GM12878 (cell line): ENCODE results near the gene TMEM151A. TPM values are rescaled to one million over a fixed set of nuclear protein-coding genes. Genes with fewer than 3 reads are reported as not detected.

Source experiments
- ATAC-seq: fragments of 200-7000 bp; cut with Tn5 transposase; 3 replicates; pipeline ENCODE4 v1.9.1; 2020; ENCODE audit warnings: mild to moderate bottlenecking, moderate library complexity
- BruUV-seq: library from RNA; stranded (reverse); fragments of 400-500 nt; replicated peaks from 2 replicates; lab custom pipeline; 2021; lab: Mats Ljungman, UMichigan
- CTCF ChIA-PET: fragments of 300-600 bp; sonication (Branson Sonifier 250); formaldehyde crosslinking; extraction: SDS; loops from one replicate; lab custom pipeline; 2021; ENCODE audit warnings: inconsistent platforms; lab: Yijun Ruan, JAX
- POLR2A ChIA-PET: fragments of 350-600 bp; formaldehyde crosslinking; extraction: SDS; loops from one replicate; lab custom pipeline; 2021; ENCODE audit warnings: inconsistent platforms; lab: Charles Lee
- RAD21 ChIA-PET: fragments of 300-600 bp; sonication (Branson Sonifier 250); formaldehyde crosslinking; loops from one replicate; lab custom pipeline; 2023; ENCODE audit warnings: antibody characterized with exemption; ENCODE audit not compliant: unreplicated experiment; lab: Charles Lee
- SMC1A ChIA-PET: fragments of 300-600 bp; sonication (Branson Sonifier 250); formaldehyde crosslinking; loops from one replicate; lab custom pipeline; 2023; ENCODE audit not compliant: unreplicated experiment, uncharacterized antibody; lab: Charles Lee
- DNase-seq: peaks from one replicate; pipeline ENCODE4 v3.0.0-alpha.2; 2011; ENCODE audit warnings: low read depth, low spot score
- FAIRE-seq: peaks from 3 replicates; lab custom pipeline; 2011; peaks lifted over from hg19 to GRCh38; lab: Jason Lieb, UNC
- H2AFZ ChIP-seq: 2 replicates; pipeline ENCODE4 v1.6.0; 2011; ENCODE audit warnings: low read depth, low read length, control low read depth; ENCODE audit not compliant: control insufficient read depth
- H3K27ac ChIP-seq: 2 replicates; pipeline ENCODE4 v1.5.1; 2011; ENCODE audit warnings: control low read depth; ENCODE audit not compliant: control insufficient read depth, insufficient read depth
- H3K27me3 ChIP-seq, 2 experiments: replicated peaks in 1 of 2; 2 replicates each; pipeline versions ENCODE4 v1.6.0 to v1.6.1; 2011; ENCODE audit warnings: low read length in 1 of 2; ENCODE audit not compliant: control insufficient read depth in 2 of 2, insufficient read depth in 2 of 2
- H3K36me3 ChIP-seq, 2 experiments: 2 replicates each; pipeline ENCODE4 v1.5.1; 2011; ENCODE audit warnings: low read length in 1 of 2; ENCODE audit not compliant: control insufficient read depth in 2 of 2, insufficient read depth in 2 of 2
- H3K4me1 ChIP-seq: 2 replicates; pipeline ENCODE4 v1.6.1; 2011; ENCODE audit warnings: mild to moderate bottlenecking, low read length, moderate library complexity, mixed read lengths; ENCODE audit not compliant: control insufficient read depth, insufficient read depth
- H3K4me2 ChIP-seq: 2 replicates; pipeline ENCODE4 v1.6.0; 2011; ENCODE audit warnings: control low read depth; ENCODE audit not compliant: control insufficient read depth, insufficient read depth
- H3K4me3 ChIP-seq: fragments of 200-600 bp; sonication (generic); 2 replicates; pipeline ENCODE4 v1.5.1; 2016
- H3K79me2 ChIP-seq: 2 replicates; pipeline ENCODE4 v1.6.0; 2011; ENCODE audit warnings: low read length; ENCODE audit not compliant: control insufficient read depth, insufficient read depth
- H3K9ac ChIP-seq: 2 replicates; pipeline ENCODE4 v1.8.0; 2011; ENCODE audit warnings: low read length, control low read depth, mixed read lengths; ENCODE audit not compliant: control insufficient read depth, insufficient read depth
- H3K9me3 ChIP-seq: replicated peaks from 3 replicates; pipeline ENCODE4 v1.5.1; 2011; ENCODE audit warnings: mild to moderate bottlenecking, low read length; ENCODE audit not compliant: control insufficient read depth, insufficient read depth
- H4K20me1 ChIP-seq: 2 replicates; pipeline ENCODE4 v1.6.0; 2011; ENCODE audit not compliant: control insufficient read depth, insufficient read depth
- ASH2L ChIP-seq: fragments of 300-600, 200-600 bp; sonication (generic); IDR thresholded peaks from 2 replicates; pipeline ENCODE4 v1.6.1; 2017; ENCODE audit warnings: low read depth, mild to moderate bottlenecking, borderline replicate concordance
- ATF7 ChIP-seq: fragments of 450-650 bp; IDR thresholded peaks from 2 replicates; pipeline ENCODE4 v1.6.1; 2016; ENCODE audit warnings: low read depth, mild to moderate bottlenecking
- BCL11A ChIP-seq: IDR thresholded peaks from 2 replicates; pipeline ENCODE4 v1.6.1; 2011; ENCODE audit warnings: low read depth, low read length
- CBFB ChIP-seq: IDR thresholded peaks from 2 replicates; pipeline ENCODE4 v1.6.1; 2016; ENCODE audit warnings: antibody characterized with exemption, low read depth
- EP300 ChIP-seq, 2 experiments: fragments of 150-350 bp in 1 of 2; IDR thresholded peaks; 2 replicates each; pipeline ENCODE4 v1.6.1; 2011 to 2012; ENCODE audit warnings: low read depth in 2 of 2, low read length in 2 of 2, borderline replicate concordance in 1 of 2, improper control_type of control experiment in 1 of 2, inconsistent platforms in 1 of 2; ENCODE audit not compliant: control insufficient read depth in 1 of 2
- ESRRA ChIP-seq: IDR thresholded peaks from 2 replicates; pipeline ENCODE4 v1.6.1; 2012; ENCODE audit warnings: mild to moderate bottlenecking, low read length, improper control_type of control experiment
- ETV6 ChIP-seq, 2 experiments: fragments of 450-650 bp in 1 of 2; IDR thresholded peaks in 1 of 2; conservative IDR thresholded peaks in 1 of 2; 2 replicates each; pipeline ENCODE4 v1.6.1; 2014; ENCODE audit warnings: antibody characterized with exemption in 1 of 2, borderline replicate concordance in 1 of 2, low read depth in 1 of 2, mild to moderate bottlenecking in 1 of 2, moderate library complexity in 1 of 2
- FOXM1 ChIP-seq: IDR thresholded peaks from 2 replicates; pipeline ENCODE4 v1.6.1; 2012; ENCODE audit warnings: low read depth, mild to moderate bottlenecking, inconsistent platforms, low read length, moderate library complexity
- HDAC2 ChIP-seq: fragments of 200-600 bp; sonication (generic); IDR thresholded peaks from 2 replicates; pipeline ENCODE4 v1.6.1; 2017
- IKZF1 ChIP-seq: fragments of 450-650 bp; conservative IDR thresholded peaks from 2 replicates; pipeline ENCODE4 v1.6.1; 2017; ENCODE audit warnings: antibody characterized with exemption, mild to moderate bottlenecking
- RAD51 ChIP-seq: fragments of 450-650 bp; IDR thresholded peaks from 2 replicates; pipeline ENCODE4 v1.6.1; 2016; ENCODE audit warnings: moderate library complexity, mild to moderate bottlenecking, inconsistent platforms
- RCOR1 ChIP-seq: conservative IDR thresholded peaks from 2 replicates; pipeline ENCODE4 v1.6.1; 2012; ENCODE audit warnings: low read depth, low read length, improper control_type of control experiment
- ZSCAN29 ChIP-seq: fragments of 450-650 bp; IDR thresholded peaks from 2 replicates; pipeline ENCODE4 v1.6.1; 2017; ENCODE audit warnings: mild to moderate bottlenecking, moderate library complexity
- whole genome bisulfite sequencing: methylation state at CpG from one replicate; pipeline ENCODE4 v1.1.6; 2016; ENCODE audit warnings: low lambda C conversion rate; ENCODE audit not compliant: insufficient replicate concordance, insufficient coverage; ENCODE audit errors: missing lambda C conversion rate; 5-methylcytosine and 5-hydroxymethylcytosine counted together
- in situ Hi-C: fragments of 300-500 bp; cut with MboI; formaldehyde crosslinking; loops from 9 replicates; pipeline ENCODE4 v1.14.3; 2018; ENCODE audit warnings: mixed read lengths
- intact Hi-C: fragments of 100-400 bp; cut with micrococcal nuclease; formaldehyde crosslinking; loops from one replicate; pipeline ENCODE4 v1.14.2; 2022; ENCODE audit not compliant: unreplicated experiment
- polyA plus RNA-seq, 11 experiments: library from polyadenylated mRNA; depleted of rRNA in 4 of 11; unstranded in 6 of 11; stranded (reverse) in 5 of 11; fragments of >200 nt; fragmentation: Nextera tagmentation in 4 of 11; fragmentation: Illumina TruSeq in 1 of 11; extraction: Ambion mirVana in 4 of 11; extraction: Trizol in 1 of 11; gene quantifications; 1 replicate in 1 of 11; 2 replicates in 10 of 11; pipeline versions ENCODE4 v1.2.1 to v1.2.3, GENCODE V29; 2011 to 2016; ENCODE audit warnings: inconsistent platforms in 2 of 11, missing spikeins in 2 of 11, low read depth in 1 of 11
- total RNA-seq, 4 experiments: library from RNA; depleted of rRNA in 3 of 4; stranded (reverse); fragments of >200 nt in 3 of 4; fragmentation: Illumina TruSeq in 1 of 4; extraction: Trizol in 1 of 4; gene quantifications; 2 replicates each; pipeline versions ENCODE4 v1.2.1 to v1.2.3, GENCODE V29; 2013 to 2021

The TMEM151A gene
- total and polyA plus RNA-seq, 10 of the 15 experiments (the other 5 are each of a cell fraction or from before 2014, with no cell fraction given): not detected

GRCh38 chr11:66332371-66333219, 40.9 kb downstream of the TMEM151A start:
- Histone ChIP-seq H3K4me2 (no peak overlapping the region), H3K9me3 (no peaks in the 10 kb centered on the region), H3K4me3 (no peak overlapping the region), H3K79me2 (no peaks in the 10 kb centered on the region), H3K27me3 (no peaks in the 10 kb centered on the region)
- WGBS: 31% methylated on average over 18 of the region's 18 CpGs
- ChIA-PET RAD21 (interaction anchor here (3.0 kb wide), 1 partner anchor 20 kb away, joined by 19 read pairs; no protein-coding TSS in a partner anchor), CTCF (interaction anchor here (0.8 to 5.7 kb wide), 3 partner anchors 22 to 53 kb away, joined by 3 to 96 read pairs (median 6); no protein-coding TSS in a partner anchor)
- DNase-seq: no peak
- in situ Hi-C loops: no loop called here
- no TSS peak for BruUV-seq
- TF ChIP-seq CBFB: no peak
- no peak for TF ChIP-seq ETV6 (conservative IDR thresholded peaks at IDR 0.05 in 1 of 2, IDR thresholded peaks at IDR 0.05 in 1 of 2; ENCODE audit: borderline replicate concordance in 1 of 2, low read depth in 1 of 2)
- no peak for TF ChIP-seq ATF7
- no peak for TF ChIP-seq BCL11A
- no peak for TF ChIP-seq ASH2L
- no peak for TF ChIP-seq RAD51
- no peak for TF ChIP-seq IKZF1
- no peak for TF ChIP-seq RCOR1
- TF ChIP-seq FOXM1: no peak
- TF ChIP-seq EP300 (IDR thresholded peaks at IDR 0.05; ENCODE audit: borderline replicate concordance in 1 of 2, control insufficient read depth in 1 of 2, low read depth in 2 of 2, low read length in 2 of 2): no peak
- no peak for TF ChIP-seq HDAC2
- no peak for TF ChIP-seq ESRRA
- TF ChIP-seq ZSCAN29: no peak
- TF ChIP-seq, all 136 proteins: peak for 0
- no peak for ATAC-seq
- ChIA-PET POLR2A (interaction anchor here (1.5 kb wide), 1 partner anchor 13 kb away, joined by 3 read pairs; the partner anchor contains the start of gene BRMS1), SMC1A (no interaction called here)
- Histone ChIP-seq H4K20me1 (no peaks in the 10 kb centered on the region), H3K36me3 (peaks cover 0 to 2% of the 10 kb centered on the region in 2 experiments; a peak in 2 of 4 replicates), H2AFZ (no peak overlapping the region), H3K9ac (no peak overlapping the region), H3K4me1 (peaks cover 26% of the 10 kb centered on the region), H3K27ac (no peak overlapping the region)
- intact Hi-C loops: no loop called here
- FAIRE-seq: no peak
